MM.1S (cell line): Measurements from ENCODE around the gene ASIC4.

Experiments
- EZH2 ChIP-seq: fragments of 300-600 bp; sonication (generic); optimal IDR thresholded peaks from 2 replicates; pipeline ENCODE3; 2017; ENCODE audit warnings: low read depth, mild to moderate bottlenecking, antibody characterized with exemption, low read length, mixed read lengths
- EZH2phosphoT487 ChIP-seq: fragments of 300-600 bp; sonication (generic); IDR thresholded peaks from 2 replicates; pipeline ENCODE4 v1.6.1; 2018; ENCODE audit warnings: antibody characterized with exemption, low read length
- TF ChIP-seq, protein P1 (sequence below): fragments of 300-600 bp; sonication (generic); IDR thresholded peaks from 2 replicates; pipeline ENCODE4 v1.5.1; 2016; ENCODE audit warnings: antibody characterized with exemption, low read length, mixed read lengths

DNA sequence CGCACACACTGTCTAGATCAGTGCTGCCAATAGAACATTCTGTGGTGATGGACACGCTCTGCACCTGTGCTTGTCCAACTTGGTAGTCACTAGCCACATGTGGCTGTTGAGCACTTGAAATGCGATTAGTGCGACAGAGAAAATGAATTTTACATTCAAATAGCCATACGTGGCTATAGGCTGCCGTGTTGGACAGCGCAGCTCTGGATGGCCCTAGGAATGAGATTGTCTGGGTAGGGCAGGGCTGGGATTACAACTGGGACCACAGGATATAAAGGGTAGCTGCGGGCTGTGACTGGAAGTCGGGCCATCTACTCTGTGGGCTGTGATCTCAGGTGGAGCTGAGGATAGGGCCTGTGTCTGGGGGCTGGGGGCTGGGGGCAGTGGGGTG is 5.2 kb downstream of the ASIC4 start:
- TF ChIP-seq EZH2phosphoT487: no peak
- TF ChIP-seq, protein P1, sequence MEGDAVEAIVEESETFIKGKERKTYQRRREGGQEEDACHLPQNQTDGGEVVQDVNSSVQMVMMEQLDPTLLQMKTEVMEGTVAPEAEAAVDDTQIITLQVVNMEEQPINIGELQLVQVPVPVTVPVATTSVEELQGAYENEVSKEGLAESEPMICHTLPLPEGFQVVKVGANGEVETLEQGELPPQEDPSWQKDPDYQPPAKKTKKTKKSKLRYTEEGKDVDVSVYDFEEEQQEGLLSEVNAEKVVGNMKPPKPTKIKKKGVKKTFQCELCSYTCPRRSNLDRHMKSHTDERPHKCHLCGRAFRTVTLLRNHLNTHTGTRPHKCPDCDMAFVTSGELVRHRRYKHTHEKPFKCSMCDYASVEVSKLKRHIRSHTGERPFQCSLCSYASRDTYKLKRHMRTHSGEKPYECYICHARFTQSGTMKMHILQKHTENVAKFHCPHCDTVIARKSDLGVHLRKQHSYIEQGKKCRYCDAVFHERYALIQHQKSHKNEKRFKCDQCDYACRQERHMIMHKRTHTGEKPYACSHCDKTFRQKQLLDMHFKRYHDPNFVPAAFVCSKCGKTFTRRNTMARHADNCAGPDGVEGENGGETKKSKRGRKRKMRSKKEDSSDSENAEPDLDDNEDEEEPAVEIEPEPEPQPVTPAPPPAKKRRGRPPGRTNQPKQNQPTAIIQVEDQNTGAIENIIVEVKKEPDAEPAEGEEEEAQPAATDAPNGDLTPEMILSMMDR: no peak
- no peak for TF ChIP-seq EZH2
